Measurements from ENCODE around the gene CAPZA2.

- TF ChIP-seq CTCF (IDR thresholded peaks at IDR 0.05; ENCODE audit: borderline replicate concordance, extremely low read depth, low read length, poor library complexity, severe bottlenecking) (no peak), EZH2 (IDR thresholded peaks at IDR 0.05; ENCODE audit: borderline replicate concordance, low read depth, low read length, severe bottlenecking) (no peak)
These were observed 87.8 kb downstream of the CAPZA2 start for GRCh38 chr7:116949941-116950801.

Measured in DND-41 (cell line).